ENCODE measurements around the gene CREBBP.

The CREBBP gene

DNA sequence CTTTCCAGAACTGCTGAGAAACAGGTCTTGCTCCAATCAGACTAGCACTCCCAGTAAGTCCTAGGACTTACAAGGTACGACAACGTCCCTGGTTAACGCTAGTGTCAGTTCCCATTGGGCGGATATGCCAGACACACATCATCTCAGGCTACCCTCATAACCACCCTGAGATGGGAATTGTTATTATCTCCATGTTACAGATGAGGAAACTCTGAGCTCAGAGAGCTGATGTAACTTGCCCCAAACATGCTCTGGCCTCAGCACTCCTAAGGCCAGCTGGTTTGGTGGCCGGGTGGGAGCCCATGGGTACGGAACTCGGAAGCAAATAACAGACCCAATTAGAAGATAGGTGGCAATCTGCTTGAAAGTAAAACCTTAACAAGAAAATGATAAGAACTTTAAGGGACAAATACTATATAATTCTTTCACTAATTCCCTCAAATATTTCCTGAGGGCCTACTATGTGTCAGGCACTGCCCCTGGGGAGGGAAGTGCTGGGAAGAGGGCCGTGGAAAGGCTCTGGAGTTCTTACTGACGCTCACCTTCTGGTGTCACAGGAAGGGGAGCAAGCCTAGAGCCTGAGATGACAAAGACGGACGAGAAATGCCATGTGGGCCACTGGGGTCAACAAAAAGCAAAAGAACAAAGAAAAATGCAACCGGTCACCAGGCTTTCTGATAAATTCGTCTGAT lies 6.9 kb downstream of the CREBBP start:
- H3K27ac Mint-ChIP-seq = no peak overlapping the region
- H3K27me3 Mint-ChIP-seq = no peaks in the 10 kb centered on the region
- no peak overlapping the region for H3K4me3 Mint-ChIP-seq
- peaks cover 100% of the 10 kb centered on the region for H3K4me1 Mint-ChIP-seq (ENCODE audit: low read depth)
- peaks cover 14% of the 10 kb centered on the region for H3K36me3 Mint-ChIP-seq (ENCODE audit: low read depth)
- no peaks in the 10 kb centered on the region for H3K9me3 Mint-ChIP-seq

DNA sequence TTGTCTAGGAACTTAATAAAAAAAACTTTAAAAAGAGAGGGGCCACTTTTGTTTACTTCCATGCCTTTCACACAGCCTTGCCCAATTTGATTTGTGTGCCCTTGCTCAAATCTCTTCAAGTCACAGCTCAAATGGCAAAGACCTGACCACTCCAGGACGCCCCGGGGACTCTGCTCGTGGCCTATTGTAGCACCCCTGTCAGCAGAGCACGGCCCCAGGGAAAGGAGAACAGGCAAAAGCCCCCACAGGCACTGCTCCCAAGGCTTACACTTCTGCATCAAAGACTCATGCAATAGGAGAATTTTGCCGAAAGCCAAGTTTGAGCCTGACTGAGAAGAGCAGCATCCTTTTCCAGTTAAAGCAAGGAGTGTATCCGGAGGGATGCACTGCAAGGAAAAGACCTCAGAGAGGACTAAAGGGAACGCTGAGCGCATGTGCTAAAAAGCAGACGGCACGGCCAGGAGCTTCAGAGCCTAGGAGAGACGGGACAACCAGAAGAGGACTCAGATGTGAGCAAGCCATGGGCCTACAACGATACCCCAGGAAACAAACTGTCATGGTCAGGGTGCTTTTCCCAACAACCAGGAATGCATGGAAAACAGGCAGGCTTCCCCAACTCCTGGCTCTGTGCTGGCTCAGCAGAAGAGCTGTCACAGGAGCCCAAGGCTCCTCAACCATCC lies 8.2 kb downstream of the CREBBP start:
- no peak overlapping the region for H3K4me3 Mint-ChIP-seq
- H3K27me3 Mint-ChIP-seq = no peaks in the 10 kb centered on the region
- peaks cover 95% of the 10 kb centered on the region for H3K4me1 Mint-ChIP-seq (ENCODE audit: low read depth)
- H3K36me3 Mint-ChIP-seq (ENCODE audit: low read depth) = peaks cover 3% of the 10 kb centered on the region
- H3K9me3 Mint-ChIP-seq = no peaks in the 10 kb centered on the region
- no peak overlapping the region for H3K27ac Mint-ChIP-seq

DNA sequence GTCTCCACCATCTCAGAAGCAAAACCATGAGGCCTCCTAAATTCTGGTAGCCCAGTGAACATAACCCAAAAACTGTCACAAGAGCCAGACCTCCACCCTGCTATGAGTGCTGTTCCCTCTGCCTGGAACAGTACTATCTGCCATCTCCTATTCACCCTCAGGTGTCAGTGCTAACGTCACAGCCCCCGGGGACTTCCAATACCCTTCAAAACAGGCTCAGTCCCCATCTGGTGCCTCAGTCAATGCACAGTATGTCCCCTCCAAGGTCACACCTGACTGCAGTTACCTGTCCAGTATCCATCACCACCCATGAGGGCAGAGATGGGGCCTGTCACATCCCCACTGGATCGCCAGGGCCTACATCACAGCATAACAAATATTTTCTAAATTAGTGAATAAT lies 11.5 kb downstream of the CREBBP start:
- no peaks in the 10 kb centered on the region for H3K36me3 Mint-ChIP-seq (ENCODE audit: low read depth)
- no peak overlapping the region for H3K27ac Mint-ChIP-seq
- no peaks in the 10 kb centered on the region for H3K9me3 Mint-ChIP-seq
- no peak overlapping the region for H3K4me3 Mint-ChIP-seq
- peaks cover 89% of the 10 kb centered on the region for H3K4me1 Mint-ChIP-seq (ENCODE audit: low read depth)
- H3K27me3 Mint-ChIP-seq = no peaks in the 10 kb centered on the region

DNA sequence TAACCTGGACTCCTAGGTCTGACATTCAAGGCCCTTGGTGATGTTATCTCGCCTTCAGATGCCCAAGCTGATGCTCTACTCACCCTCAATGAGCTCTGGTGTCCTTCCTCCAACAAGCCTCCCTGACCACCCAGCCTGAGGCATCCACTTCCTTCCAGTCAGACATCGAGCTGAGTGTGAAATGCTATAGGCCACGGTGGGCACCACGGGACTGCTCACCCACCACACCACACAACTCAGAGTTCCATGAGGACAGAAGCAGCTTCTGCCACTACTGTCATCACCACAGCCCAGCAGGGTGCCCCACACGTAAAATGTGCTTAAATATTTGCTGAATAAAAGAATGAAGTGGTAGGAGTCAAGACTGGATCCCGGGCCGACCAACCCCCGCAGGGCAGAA lies 12.0 kb downstream of the CREBBP start:
- Mint-ChIP-seq H3K27ac (peak overlapping the region; percentile 75), H3K36me3 (ENCODE audit: low read depth) (no peaks in the 10 kb centered on the region), H3K27me3 (no peaks in the 10 kb centered on the region), H3K4me1 (ENCODE audit: low read depth) (peaks cover 89% of the 10 kb centered on the region), H3K4me3 (no peak overlapping the region), H3K9me3 (no peaks in the 10 kb centered on the region)

DNA sequence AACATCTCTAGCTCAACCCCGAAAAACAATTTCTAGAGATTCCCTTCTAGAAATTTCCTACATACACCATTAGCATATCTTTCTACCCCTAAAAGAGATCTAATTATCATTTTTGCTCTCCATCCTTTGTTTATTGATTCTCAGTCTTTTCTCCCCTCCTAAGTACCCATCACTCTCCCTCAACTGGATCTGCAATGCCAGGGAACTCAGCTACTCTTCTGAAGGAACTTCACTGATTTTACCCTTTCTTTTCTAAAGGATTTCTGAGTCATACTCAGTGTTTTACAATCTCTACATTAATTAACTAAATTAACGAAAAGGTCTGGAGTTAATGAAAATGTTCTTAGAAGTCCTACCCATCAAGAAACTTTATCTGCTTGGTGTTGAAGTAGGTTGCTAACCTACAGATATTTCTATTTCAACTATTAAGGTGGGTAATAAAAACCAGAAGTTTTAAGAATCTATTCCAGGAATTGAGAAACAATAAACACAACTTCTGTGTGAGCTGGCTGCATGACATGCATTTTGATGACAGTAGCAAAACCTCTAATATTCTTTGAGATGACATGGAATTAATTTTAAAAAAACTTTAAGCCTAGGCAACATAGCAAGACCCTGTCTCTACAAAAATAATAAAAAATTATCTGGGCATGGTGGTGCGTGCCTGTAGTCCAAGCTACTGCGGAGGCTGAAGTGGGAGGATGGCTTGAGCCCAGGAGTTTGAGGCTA lies 13.6 kb downstream of the CREBBP start:
- H3K27me3 Mint-ChIP-seq = no peaks in the 10 kb centered on the region
- peak overlapping the region; percentile 19 for H3K27ac Mint-ChIP-seq
- H3K4me3 Mint-ChIP-seq = no peak overlapping the region
- no peaks in the 10 kb centered on the region for H3K36me3 Mint-ChIP-seq (ENCODE audit: low read depth)
- no peaks in the 10 kb centered on the region for H3K9me3 Mint-ChIP-seq
- H3K4me1 Mint-ChIP-seq (ENCODE audit: low read depth) = peaks cover 89% of the 10 kb centered on the region

DNA sequence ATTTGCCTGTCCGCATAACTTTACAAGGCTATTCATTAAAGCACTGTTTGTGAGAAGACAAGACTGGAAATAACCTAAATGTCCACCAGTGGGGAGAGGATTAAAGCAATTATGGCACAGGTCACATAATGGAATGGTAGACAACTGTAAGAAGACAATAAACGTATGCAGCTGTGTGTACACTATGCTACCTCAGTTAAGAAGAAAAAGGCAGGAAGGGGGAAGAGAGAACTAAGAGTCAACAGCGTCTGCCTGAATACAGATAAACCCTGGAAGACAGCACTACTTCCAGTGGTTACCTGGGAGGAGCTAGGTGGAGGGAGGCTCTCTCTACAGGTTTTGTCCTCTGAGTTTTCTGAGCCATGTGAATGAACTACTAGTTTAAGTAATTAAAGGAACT lies 15.3 kb downstream of the CREBBP start:
- H3K27ac Mint-ChIP-seq = peak overlapping the region; percentile 32
- H3K27me3 Mint-ChIP-seq = no peaks in the 10 kb centered on the region
- peaks cover 87% of the 10 kb centered on the region for H3K4me1 Mint-ChIP-seq (ENCODE audit: low read depth)
- H3K36me3 Mint-ChIP-seq (ENCODE audit: low read depth) = no peaks in the 10 kb centered on the region
- no peak overlapping the region for H3K4me3 Mint-ChIP-seq
- H3K9me3 Mint-ChIP-seq = no peaks in the 10 kb centered on the region

DNA sequence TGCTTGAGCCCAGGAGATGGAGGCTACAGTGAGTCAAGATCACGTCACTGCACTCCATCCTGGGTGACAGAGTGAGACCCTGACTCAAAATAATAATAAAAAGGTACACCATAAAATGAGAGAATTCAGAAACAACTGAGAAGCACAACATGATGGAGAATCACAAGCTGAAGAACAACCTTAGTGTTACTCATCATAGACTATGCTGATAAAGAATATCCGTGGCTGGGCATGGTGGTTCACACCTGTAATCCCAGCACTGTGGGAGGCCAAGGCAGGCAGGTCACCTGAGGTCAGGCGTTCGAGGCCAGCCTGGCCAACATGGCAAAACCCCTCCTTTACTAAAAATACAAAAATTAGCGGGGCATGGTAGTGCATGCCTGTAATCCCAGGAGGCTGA lies 16.0 kb downstream of the CREBBP start:
- Mint-ChIP-seq H3K4me3 (no peak overlapping the region), H3K4me1 (ENCODE audit: low read depth) (peaks cover 87% of the 10 kb centered on the region), H3K9me3 (no peaks in the 10 kb centered on the region), H3K27ac (peak overlapping the region; percentile 9), H3K36me3 (ENCODE audit: low read depth) (no peaks in the 10 kb centered on the region), H3K27me3 (no peaks in the 10 kb centered on the region)

DNA sequence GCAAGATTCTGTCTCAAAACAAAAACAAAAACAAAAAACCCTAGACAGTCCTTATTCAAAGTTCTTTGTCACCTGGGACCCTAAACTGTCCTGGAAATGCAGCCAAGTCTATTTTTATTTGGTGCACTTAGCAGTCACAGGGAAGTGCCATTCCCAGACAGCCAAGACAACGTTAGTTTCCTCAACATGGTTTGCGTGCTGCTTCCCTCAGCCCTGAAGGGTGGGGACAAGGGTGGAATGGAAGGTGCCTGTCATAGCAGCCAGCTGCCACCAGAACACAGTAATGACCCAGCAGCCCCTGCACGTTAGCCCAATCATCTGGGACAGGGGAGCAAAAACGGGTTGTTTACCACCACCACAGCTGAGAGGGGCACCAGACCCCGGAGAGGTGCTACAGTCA lies 16.9 kb downstream of the CREBBP start:
- no peak overlapping the region for H3K27ac Mint-ChIP-seq
- peaks cover 86% of the 10 kb centered on the region for H3K4me1 Mint-ChIP-seq (ENCODE audit: low read depth)
- no peaks in the 10 kb centered on the region for H3K36me3 Mint-ChIP-seq (ENCODE audit: low read depth)
- no peaks in the 10 kb centered on the region for H3K27me3 Mint-ChIP-seq
- H3K4me3 Mint-ChIP-seq = no peak overlapping the region
- no peaks in the 10 kb centered on the region for H3K9me3 Mint-ChIP-seq

DNA sequence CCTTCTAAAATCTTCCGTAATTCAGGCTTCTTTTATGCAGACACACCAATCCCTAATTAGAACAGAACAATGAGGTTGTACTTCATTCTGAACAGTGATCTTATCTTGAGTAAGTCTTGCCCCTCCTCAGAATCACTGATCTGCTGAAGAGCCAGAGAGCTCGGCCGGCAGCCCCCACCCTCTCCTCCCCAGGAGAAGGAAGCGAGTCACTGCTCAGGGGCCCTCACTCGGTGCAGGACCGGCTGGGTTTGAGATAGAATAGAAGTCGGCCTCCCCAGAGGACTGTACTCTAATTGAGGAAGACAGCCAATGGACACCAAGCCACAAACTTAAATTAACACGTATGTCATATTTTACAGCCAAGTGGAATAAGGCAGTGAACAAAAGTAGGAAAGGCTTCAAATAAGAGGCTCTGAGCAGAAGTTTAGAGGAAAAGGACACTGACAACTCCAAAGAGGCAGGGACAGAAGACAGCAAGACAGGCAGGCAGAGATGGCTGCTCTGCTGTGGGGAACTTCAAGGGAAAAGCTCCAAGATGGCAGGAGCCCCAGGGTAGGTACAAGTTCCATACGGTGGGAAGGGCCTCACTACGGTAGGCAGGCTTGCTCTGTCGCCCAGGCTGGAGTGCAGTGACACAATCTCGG lies 18.6 kb downstream of the CREBBP start:
- Mint-ChIP-seq H3K27ac (peak overlapping the region; percentile 29), H3K36me3 (ENCODE audit: low read depth) (no peaks in the 10 kb centered on the region), H3K4me1 (ENCODE audit: low read depth) (peaks cover 94% of the 10 kb centered on the region), H3K9me3 (no peaks in the 10 kb centered on the region), H3K4me3 (peak overlapping the region; percentile 11), H3K27me3 (no peaks in the 10 kb centered on the region)

DNA sequence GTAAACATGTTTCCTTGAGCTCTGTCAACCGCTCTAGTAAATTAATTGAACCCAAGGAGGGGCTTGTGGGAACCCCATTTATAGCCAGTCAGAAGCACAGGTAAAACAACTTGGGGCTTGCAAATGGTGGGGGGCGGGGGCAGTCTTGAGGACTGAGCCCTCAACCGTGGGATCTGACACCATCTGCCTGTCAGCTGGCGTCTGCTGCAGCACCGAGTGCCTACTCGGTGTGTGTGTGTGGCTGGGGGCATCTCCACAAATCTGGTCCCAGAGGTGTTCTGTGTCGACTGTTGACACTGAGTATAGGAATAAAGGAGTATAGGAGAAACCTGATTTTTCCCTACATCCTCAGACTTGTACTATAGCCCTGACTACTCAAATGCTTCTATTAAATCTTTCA lies 20.6 kb downstream of the CREBBP start:
- H3K9me3 Mint-ChIP-seq = no peaks in the 10 kb centered on the region
- H3K27ac Mint-ChIP-seq = no peak overlapping the region
- H3K4me3 Mint-ChIP-seq = no peak overlapping the region
- H3K36me3 Mint-ChIP-seq (ENCODE audit: low read depth) = peaks cover 5% of the 10 kb centered on the region
- peaks cover 94% of the 10 kb centered on the region for H3K4me1 Mint-ChIP-seq (ENCODE audit: low read depth)
- no peaks in the 10 kb centered on the region for H3K27me3 Mint-ChIP-seq

DNA sequence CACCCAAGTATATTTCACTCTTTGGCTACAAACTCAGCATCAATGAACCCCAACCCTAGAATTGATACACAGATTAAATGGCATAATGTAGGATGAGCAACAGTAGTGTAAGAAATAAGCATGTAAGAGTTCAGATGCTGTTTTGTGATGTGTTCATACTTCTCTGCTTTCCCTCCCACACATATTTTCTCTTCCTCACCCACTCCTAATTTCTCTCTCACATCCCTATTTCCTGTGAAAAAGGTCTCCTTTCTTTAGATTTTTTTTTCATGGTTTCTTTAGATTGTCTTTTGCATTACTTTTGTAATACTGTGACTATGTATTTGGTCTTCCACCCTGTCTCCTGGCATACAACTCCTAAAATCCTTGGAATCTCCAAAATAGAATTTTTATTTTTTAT lies 21.7 kb downstream of the CREBBP start:
- H3K4me3 Mint-ChIP-seq = no peak overlapping the region

DNA sequence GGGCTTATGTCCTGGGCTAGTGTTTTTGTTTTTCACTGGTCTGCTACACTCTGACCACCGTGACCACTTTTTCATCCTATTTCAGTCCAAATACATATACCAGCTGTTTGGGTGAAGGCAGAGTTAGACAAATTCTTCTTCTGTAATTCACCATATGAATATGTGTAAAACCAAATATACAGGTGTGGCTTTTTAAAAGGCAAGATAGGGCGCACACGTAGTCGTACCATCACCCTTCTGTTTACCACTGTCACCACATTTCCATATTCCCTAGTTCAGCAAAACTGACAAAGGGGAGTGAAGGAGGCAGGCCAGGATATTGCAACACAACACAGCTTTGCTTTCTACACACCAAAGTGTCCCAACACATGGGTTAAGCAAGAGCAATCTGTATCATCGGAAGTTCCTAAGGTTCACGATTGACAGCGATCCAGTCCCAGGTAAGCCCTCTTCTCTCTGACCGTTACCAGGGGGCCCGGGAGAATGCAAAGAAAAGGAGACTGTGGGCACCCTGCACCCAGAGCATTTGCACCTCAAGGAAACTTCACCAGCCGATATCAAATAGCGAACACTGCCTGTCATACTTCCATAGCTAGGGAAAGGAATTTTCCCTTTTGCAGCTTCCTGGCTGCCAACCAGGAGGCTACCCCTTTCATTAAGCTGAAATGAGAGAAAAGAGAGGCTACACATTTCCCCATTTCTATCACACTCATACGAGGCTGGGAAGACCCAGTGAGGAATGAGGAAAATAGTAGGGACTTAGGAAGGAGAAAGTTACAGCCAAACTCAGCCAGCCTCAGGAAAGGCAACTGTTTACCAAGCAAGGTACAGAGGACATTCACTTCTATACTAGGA lies 23.1 kb downstream of the CREBBP start:
- no peak overlapping the region for H3K4me3 Mint-ChIP-seq
- H3K4me1 Mint-ChIP-seq (ENCODE audit: low read depth) = peaks cover 85% of the 10 kb centered on the region
- peaks cover 5% of the 10 kb centered on the region for H3K36me3 Mint-ChIP-seq (ENCODE audit: low read depth)
- H3K27me3 Mint-ChIP-seq = no peaks in the 10 kb centered on the region
- H3K9me3 Mint-ChIP-seq = no peaks in the 10 kb centered on the region
- peak overlapping the region; percentile 38 for H3K27ac Mint-ChIP-seq

More for the DNA sequence above, 21.7 kb downstream of the CREBBP start:
- Mint-ChIP-seq H3K27ac (peak overlapping the region; percentile 12), H3K36me3 (ENCODE audit: low read depth) (peaks cover 5% of the 10 kb centered on the region), H3K27me3 (no peaks in the 10 kb centered on the region), H3K9me3 (no peaks in the 10 kb centered on the region), H3K4me1 (ENCODE audit: low read depth) (peaks cover 94% of the 10 kb centered on the region)

DNA sequence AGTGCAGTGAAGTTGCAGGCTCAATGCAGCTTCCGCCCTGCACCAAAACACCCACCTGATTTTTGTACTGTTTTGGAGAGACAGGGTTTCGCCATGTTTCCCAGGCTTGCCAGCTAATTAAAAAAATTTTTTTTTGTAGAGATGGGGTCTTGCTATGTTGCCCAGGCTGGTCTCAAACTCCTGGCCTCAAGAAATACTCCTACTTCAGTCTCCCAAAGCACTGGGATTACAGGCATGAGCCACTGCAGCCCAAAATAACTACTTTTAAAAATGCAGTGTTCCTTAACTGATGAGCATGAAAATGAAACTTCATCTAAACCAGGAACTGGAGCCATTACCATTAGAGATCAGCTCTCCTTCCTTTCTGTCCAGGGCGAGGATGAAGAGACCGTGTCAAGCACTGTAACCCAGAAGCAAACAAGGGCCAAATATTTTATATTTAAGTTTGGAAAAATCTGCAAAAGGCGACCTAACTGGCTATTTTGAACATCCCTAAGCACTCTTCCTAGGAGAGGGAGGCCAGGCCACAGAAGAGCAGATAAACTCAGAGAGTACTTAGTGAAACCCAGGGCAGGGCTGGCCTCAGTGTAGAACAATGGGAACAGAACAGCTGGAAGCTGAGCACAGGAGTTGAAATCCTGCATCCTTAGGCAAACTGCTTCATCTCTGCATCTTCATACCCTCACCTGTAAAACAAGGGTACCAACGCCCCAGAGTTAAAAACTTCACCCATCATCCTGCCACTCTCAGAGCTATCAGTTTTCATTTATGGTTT lies 24.0 kb downstream of the CREBBP start:
- H3K4me1 Mint-ChIP-seq (ENCODE audit: low read depth) = peaks cover 77% of the 10 kb centered on the region

More for the DNA sequence above, 24.0 kb downstream of the CREBBP start:
- Mint-ChIP-seq H3K27me3 (no peaks in the 10 kb centered on the region), H3K27ac (no peak overlapping the region), H3K9me3 (no peaks in the 10 kb centered on the region), H3K36me3 (ENCODE audit: low read depth) (peaks cover 5% of the 10 kb centered on the region), H3K4me3 (no peak overlapping the region)
